SK-N-SH (cell line): Measurements from ENCODE around the gene RASGRP4. TPM values are rescaled to one million over a fixed set of nuclear protein-coding genes. Genes with fewer than 3 reads are reported as not detected.

Experiments
- CTCF ChIA-PET: fragments of 300-600, 350-600 bp; formaldehyde crosslinking; extraction: SDS; loops from one replicate; lab custom pipeline; 2021; lab: Yijun Ruan, JAX
- POLR2A ChIA-PET: fragments of 350-600 bp; sonication (Branson Sonifier 250); formaldehyde crosslinking; extraction: SDS; loops from one replicate; lab custom pipeline; 2020; ENCODE audit warnings: antibody characterized with exemption, inconsistent platforms; lab: Yijun Ruan, JAX
- DNase-seq: peaks from one replicate; pipeline ENCODE4 v3.0.0; 2012
- H2AFZ ChIP-seq: fragments of 200-600 bp; sonication (generic); 2 replicates; pipeline ENCODE4 v1.8.1; 2016; ENCODE audit warnings: antibody characterized with exemption, mild to moderate bottlenecking, low read depth
- H3F3A ChIP-seq: fragments of 200-600 bp; sonication (generic); replicated peaks from 2 replicates; pipeline ENCODE3; 2016; ENCODE audit warnings: antibody characterized with exemption, mild to moderate bottlenecking; ENCODE audit not compliant: insufficient read depth
- H3K27ac ChIP-seq, 2 experiments: fragments of 200-500 bp in 1 of 2; fragments of 200-600 bp in 1 of 2; sonication (Bioruptor generic) in 1 of 2; sonication (generic), shearing (Covaris generic) in 1 of 2; 2 replicates each; pipeline versions ENCODE4 v1.5.1 to v1.6.1; 2014 to 2016; ENCODE audit warnings: low read depth in 2 of 2, inconsistent platforms in 1 of 2, low read length in 1 of 2, mild to moderate bottlenecking in 1 of 2, mixed read lengths in 1 of 2
- H3K27me3 ChIP-seq: fragments of 200-600 bp; sonication (generic), shearing (Covaris generic); 2 replicates; pipeline ENCODE4 v1.6.1; 2016; ENCODE audit warnings: mixed run types; ENCODE audit not compliant: insufficient read depth
- H3K36me3 ChIP-seq, 2 experiments: fragments of 200-500 bp in 1 of 2; fragments of 200-600 bp in 1 of 2; sonication (Bioruptor generic) in 1 of 2; sonication (generic) in 1 of 2; replicated peaks in 1 of 2; 2 replicates each; pipeline versions ENCODE3 to v1.5.1; 2014 to 2016; ENCODE audit warnings: low read length in 1 of 2, mild to moderate bottlenecking in 1 of 2; ENCODE audit not compliant: insufficient read depth in 2 of 2, control insufficient read depth in 1 of 2
- H3K4me1 ChIP-seq, 2 experiments: fragments of 200-500 bp in 1 of 2; fragments of 200-600 bp in 1 of 2; sonication (Bioruptor generic) in 1 of 2; sonication (generic), shearing (Covaris generic) in 1 of 2; 2 replicates each; pipeline versions ENCODE4 v1.5.1 to v1.6.1; 2014 to 2016; ENCODE audit warnings: low read depth in 1 of 2, low read length in 1 of 2, mixed run types in 1 of 2; ENCODE audit not compliant: insufficient read depth in 2 of 2, control insufficient read depth in 1 of 2
- H3K4me2 ChIP-seq: fragments of 200-600 bp; sonication (generic), shearing (Covaris generic); 2 replicates; pipeline ENCODE4 v1.6.1; 2017; ENCODE audit warnings: mixed run types
- H3K4me3 ChIP-seq, 2 experiments: fragments of 200-500 bp in 1 of 2; fragments of 200-600 bp in 1 of 2; sonication (Bioruptor generic) in 1 of 2; sonication (generic), shearing (Covaris generic) in 1 of 2; 2 replicates each; pipeline versions ENCODE4 v1.5.1 to v1.8.1; 2014 to 2016; ENCODE audit warnings: low read depth in 2 of 2, inconsistent platforms in 1 of 2, low read length in 1 of 2, mild to moderate bottlenecking in 1 of 2, mixed read lengths in 1 of 2, moderate library complexity in 1 of 2
- H3K79me2 ChIP-seq: fragments of 200-600 bp; sonication (generic); 2 replicates; pipeline ENCODE4 v1.8.1; 2017; ENCODE audit warnings: mild to moderate bottlenecking; ENCODE audit not compliant: insufficient read depth
- H3K9ac ChIP-seq: fragments of 200-600 bp; sonication (generic); 2 replicates; pipeline ENCODE4 v1.6.1; 2017; ENCODE audit warnings: mixed run types
- H3K9me2 ChIP-seq: fragments of 200-600 bp; sonication (generic); 2 replicates; pipeline ENCODE4 v1.6.1; 2017; ENCODE audit warnings: mixed run types
- H3K9me3 ChIP-seq: fragments of 200-600 bp; sonication (generic); 2 replicates; pipeline ENCODE4 v1.6.1; 2017; ENCODE audit warnings: mixed run types, mild to moderate bottlenecking, moderate library complexity
- H4K20me1 ChIP-seq: fragments of 200-600 bp; sonication (generic); 2 replicates; pipeline ENCODE4 v1.6.1; 2017; ENCODE audit warnings: mild to moderate bottlenecking, mixed run types; ENCODE audit not compliant: insufficient read depth
- ELF1 ChIP-seq: IDR thresholded peaks from 2 replicates; pipeline ENCODE4 v1.4.0; 2012
- EP300 ChIP-seq, 2 experiments: IDR thresholded peaks; 2 replicates each; pipeline versions ENCODE4 v1.4.0 to v1.6.1; 2012; ENCODE audit warnings: borderline replicate concordance in 1 of 2, low read depth in 1 of 2, low read length in 1 of 2
- EZH2phosphoT487 ChIP-seq: fragments of 200-600 bp; sonication (generic); IDR thresholded peaks from 2 replicates; pipeline ENCODE4 v1.6.1; 2017; ENCODE audit warnings: low read depth, mixed run types, mild to moderate bottlenecking, antibody characterized with exemption, moderate library complexity, borderline replicate concordance
- FOSL2 ChIP-seq: IDR thresholded peaks from 2 replicates; pipeline ENCODE4 v1.4.0; 2012; ENCODE audit warnings: low read depth, mild to moderate bottlenecking, moderate library complexity, borderline replicate concordance
- FOXM1 ChIP-seq: IDR thresholded peaks from 2 replicates; pipeline ENCODE4 v1.4.0; 2012; ENCODE audit warnings: low read depth, mild to moderate bottlenecking
- GABPA ChIP-seq: IDR thresholded peaks from 2 replicates; pipeline ENCODE4 v1.4.0; 2012; ENCODE audit warnings: low read depth, mild to moderate bottlenecking
- GATA2 ChIP-seq: sonication (generic); formaldehyde crosslinking; IDR thresholded peaks from 2 replicates; pipeline ENCODE4 v1.5.0; 2020; ENCODE audit warnings: mild to moderate bottlenecking, missing genetic modification reagents
- MXI1 ChIP-seq: IDR thresholded peaks from 2 replicates; pipeline ENCODE4 v1.6.1; 2012; ENCODE audit warnings: mild to moderate bottlenecking, low read depth, low read length, improper control_type of control experiment
- NFIC ChIP-seq: IDR thresholded peaks from 2 replicates; pipeline ENCODE4 v1.4.0; 2012; ENCODE audit warnings: borderline replicate concordance
- RCOR1 ChIP-seq: fragments of 150-350 bp; IDR thresholded peaks from 2 replicates; pipeline ENCODE4 v1.6.1; 2017; ENCODE audit warnings: antibody characterized with exemption, low read length
- RXRA ChIP-seq: IDR thresholded peaks from 2 replicates; pipeline ENCODE4 v1.4.0; 2012; ENCODE audit warnings: low read depth, mild to moderate bottlenecking, borderline replicate concordance
- SIN3A ChIP-seq: IDR thresholded peaks from 2 replicates; pipeline ENCODE4 v1.6.1; 2012; ENCODE audit warnings: low read depth, mild to moderate bottlenecking, low read length, moderate library complexity, borderline replicate concordance
- TAF1 ChIP-seq: IDR thresholded peaks from 2 replicates; pipeline ENCODE4 v1.6.1; 2012; ENCODE audit warnings: low read depth, mild to moderate bottlenecking, low read length, moderate library complexity, borderline replicate concordance
- TCF12 ChIP-seq: IDR thresholded peaks from 2 replicates; pipeline ENCODE4 v1.4.0; 2012
- WGBS: methylation state at CpG from one replicate; pipeline ENCODE4 v1.1.6; 2017; ENCODE audit warnings: low lambda C conversion rate; 5-methylcytosine and 5-hydroxymethylcytosine counted together
- polyA plus RNA-seq, 3 experiments: library from polyadenylated mRNA; depleted of rRNA; stranded (reverse); fragments of >200 nt; gene quantifications; 2 replicates each; pipeline ENCODE4 v1.2.3, GENCODE V29; 2012
- TF ChIP-seq, protein P1 (sequence below): fragments of 200-600 bp; sonication (generic); IDR thresholded peaks from 2 replicates; pipeline ENCODE4 v1.6.1; 2017; ENCODE audit warnings: antibody characterized with exemption, mild to moderate bottlenecking, moderate library complexity
- TF ChIP-seq, protein P2 (sequence below): IDR thresholded peaks from 2 replicates; pipeline ENCODE4; 2012
- TF ChIP-seq, protein P3 (sequence below): IDR thresholded peaks from 2 replicates; pipeline ENCODE4 v1.4.0; 2012; ENCODE audit warnings: low read depth, borderline replicate concordance
- TF ChIP-seq, protein P4 (sequence below): IDR thresholded peaks from 2 replicates; pipeline ENCODE4 v1.4.0; 2012; ENCODE audit warnings: low read depth, borderline replicate concordance
- TF ChIP-seq, protein P5 (sequence below): IDR thresholded peaks from 2 replicates; pipeline ENCODE4 v1.6.1; 2012; ENCODE audit warnings: mild to moderate bottlenecking, low read depth, low read length, moderate library complexity
- TF ChIP-seq, protein P6 (sequence below): fragments of 150-350 bp; IDR thresholded peaks from 2 replicates; pipeline ENCODE4 v1.6.1; 2017; ENCODE audit warnings: antibody characterized with exemption, low read length, low read depth, borderline replicate concordance

The RASGRP4 gene
- polyA plus RNA-seq, 1 of the 3 experiments (the other 2 are of a cell fraction), result not detected

DNA sequence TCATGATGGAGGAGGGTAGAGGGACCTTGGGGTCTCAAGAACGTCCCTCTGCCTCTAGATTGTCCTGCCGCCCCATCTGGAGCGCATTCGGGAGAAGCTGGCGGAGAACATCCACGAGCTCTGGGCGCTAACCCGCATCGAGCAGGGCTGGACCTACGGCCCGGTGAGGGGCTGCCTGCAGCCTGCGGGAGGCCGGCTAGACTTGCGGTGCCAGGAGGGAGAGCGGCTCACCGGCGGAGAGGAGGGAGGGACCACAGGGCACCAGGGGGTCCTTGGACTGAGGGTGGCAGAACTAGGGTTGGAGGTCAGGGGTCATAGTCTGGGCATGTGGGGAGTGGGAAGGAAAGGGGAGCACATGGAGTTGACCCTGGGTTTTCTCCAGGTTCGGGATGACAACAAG lies 37.3 kb upstream of the RASGRP4 start:
- Histone ChIP-seq H3K27me3 (no peaks in the 10 kb centered on the region; the same call in 1 of the 2 replicates), H3K4me2 (no peak overlapping the region), H3K9me2 (no peaks in the 10 kb centered on the region)
- DNase-seq, result no peak
- TF ChIP-seq FOSL2 (no peak), RCOR1 (no peak), MXI1 (no peak), RXRA (no peak), GATA2 (CRISPR knock-in tag) (no peak), NFIC (no peak), TAF1 (no peak), TCF12 (no peak), EZH2phosphoT487 (no peak), ELF1 (no peak), SIN3A (no peak), GABPA (no peak), EP300 (IDR thresholded peaks at IDR 0.05; ENCODE audit: borderline replicate concordance in 1 of 2, low read depth in 1 of 2, low read length in 1 of 2) (no peak), FOXM1 (no peak)
- TF ChIP-seq, protein P1, sequence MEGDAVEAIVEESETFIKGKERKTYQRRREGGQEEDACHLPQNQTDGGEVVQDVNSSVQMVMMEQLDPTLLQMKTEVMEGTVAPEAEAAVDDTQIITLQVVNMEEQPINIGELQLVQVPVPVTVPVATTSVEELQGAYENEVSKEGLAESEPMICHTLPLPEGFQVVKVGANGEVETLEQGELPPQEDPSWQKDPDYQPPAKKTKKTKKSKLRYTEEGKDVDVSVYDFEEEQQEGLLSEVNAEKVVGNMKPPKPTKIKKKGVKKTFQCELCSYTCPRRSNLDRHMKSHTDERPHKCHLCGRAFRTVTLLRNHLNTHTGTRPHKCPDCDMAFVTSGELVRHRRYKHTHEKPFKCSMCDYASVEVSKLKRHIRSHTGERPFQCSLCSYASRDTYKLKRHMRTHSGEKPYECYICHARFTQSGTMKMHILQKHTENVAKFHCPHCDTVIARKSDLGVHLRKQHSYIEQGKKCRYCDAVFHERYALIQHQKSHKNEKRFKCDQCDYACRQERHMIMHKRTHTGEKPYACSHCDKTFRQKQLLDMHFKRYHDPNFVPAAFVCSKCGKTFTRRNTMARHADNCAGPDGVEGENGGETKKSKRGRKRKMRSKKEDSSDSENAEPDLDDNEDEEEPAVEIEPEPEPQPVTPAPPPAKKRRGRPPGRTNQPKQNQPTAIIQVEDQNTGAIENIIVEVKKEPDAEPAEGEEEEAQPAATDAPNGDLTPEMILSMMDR, result no peak
- TF ChIP-seq, protein P2, sequence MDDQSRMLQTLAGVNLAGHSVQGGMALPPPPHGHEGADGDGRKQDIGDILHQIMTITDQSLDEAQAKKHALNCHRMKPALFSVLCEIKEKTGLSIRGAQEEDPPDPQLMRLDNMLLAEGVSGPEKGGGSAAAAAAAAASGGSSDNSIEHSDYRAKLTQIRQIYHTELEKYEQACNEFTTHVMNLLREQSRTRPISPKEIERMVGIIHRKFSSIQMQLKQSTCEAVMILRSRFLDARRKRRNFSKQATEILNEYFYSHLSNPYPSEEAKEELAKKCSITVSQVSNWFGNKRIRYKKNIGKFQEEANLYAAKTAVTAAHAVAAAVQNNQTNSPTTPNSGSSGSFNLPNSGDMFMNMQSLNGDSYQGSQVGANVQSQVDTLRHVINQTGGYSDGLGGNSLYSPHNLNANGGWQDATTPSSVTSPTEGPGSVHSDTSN, result no peak
- TF ChIP-seq, protein P3, sequence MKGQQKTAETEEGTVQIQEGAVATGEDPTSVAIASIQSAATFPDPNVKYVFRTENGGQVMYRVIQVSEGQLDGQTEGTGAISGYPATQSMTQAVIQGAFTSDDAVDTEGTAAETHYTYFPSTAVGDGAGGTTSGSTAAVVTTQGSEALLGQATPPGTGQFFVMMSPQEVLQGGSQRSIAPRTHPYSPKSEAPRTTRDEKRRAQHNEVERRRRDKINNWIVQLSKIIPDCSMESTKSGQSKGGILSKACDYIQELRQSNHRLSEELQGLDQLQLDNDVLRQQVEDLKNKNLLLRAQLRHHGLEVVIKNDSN, result no peak
- TF ChIP-seq, protein P4, sequence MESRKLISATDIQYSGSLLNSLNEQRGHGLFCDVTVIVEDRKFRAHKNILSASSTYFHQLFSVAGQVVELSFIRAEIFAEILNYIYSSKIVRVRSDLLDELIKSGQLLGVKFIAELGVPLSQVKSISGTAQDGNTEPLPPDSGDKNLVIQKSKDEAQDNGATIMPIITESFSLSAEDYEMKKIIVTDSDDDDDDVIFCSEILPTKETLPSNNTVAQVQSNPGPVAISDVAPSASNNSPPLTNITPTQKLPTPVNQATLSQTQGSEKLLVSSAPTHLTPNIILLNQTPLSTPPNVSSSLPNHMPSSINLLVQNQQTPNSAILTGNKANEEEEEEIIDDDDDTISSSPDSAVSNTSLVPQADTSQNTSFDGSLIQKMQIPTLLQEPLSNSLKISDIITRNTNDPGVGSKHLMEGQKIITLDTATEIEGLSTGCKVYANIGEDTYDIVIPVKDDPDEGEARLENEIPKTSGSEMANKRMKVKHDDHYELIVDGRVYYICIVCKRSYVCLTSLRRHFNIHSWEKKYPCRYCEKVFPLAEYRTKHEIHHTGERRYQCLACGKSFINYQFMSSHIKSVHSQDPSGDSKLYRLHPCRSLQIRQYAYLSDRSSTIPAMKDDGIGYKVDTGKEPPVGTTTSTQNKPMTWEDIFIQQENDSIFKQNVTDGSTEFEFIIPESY, result no peak
- TF ChIP-seq, protein P5, sequence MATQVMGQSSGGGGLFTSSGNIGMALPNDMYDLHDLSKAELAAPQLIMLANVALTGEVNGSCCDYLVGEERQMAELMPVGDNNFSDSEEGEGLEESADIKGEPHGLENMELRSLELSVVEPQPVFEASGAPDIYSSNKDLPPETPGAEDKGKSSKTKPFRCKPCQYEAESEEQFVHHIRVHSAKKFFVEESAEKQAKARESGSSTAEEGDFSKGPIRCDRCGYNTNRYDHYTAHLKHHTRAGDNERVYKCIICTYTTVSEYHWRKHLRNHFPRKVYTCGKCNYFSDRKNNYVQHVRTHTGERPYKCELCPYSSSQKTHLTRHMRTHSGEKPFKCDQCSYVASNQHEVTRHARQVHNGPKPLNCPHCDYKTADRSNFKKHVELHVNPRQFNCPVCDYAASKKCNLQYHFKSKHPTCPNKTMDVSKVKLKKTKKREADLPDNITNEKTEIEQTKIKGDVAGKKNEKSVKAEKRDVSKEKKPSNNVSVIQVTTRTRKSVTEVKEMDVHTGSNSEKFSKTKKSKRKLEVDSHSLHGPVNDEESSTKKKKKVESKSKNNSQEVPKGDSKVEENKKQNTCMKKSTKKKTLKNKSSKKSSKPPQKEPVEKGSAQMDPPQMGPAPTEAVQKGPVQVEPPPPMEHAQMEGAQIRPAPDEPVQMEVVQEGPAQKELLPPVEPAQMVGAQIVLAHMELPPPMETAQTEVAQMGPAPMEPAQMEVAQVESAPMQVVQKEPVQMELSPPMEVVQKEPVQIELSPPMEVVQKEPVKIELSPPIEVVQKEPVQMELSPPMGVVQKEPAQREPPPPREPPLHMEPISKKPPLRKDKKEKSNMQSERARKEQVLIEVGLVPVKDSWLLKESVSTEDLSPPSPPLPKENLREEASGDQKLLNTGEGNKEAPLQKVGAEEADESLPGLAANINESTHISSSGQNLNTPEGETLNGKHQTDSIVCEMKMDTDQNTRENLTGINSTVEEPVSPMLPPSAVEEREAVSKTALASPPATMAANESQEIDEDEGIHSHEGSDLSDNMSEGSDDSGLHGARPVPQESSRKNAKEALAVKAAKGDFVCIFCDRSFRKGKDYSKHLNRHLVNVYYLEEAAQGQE, result no peak
- TF ChIP-seq, protein P6, sequence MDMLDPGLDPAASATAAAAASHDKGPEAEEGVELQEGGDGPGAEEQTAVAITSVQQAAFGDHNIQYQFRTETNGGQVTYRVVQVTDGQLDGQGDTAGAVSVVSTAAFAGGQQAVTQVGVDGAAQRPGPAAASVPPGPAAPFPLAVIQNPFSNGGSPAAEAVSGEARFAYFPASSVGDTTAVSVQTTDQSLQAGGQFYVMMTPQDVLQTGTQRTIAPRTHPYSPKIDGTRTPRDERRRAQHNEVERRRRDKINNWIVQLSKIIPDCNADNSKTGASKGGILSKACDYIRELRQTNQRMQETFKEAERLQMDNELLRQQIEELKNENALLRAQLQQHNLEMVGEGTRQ, result no peak
- TF ChIP-seq, all 33 proteins: peak for 0
- Histone ChIP-seq H3F3A (no peaks in the 10 kb centered on the region), H3K9me3 (no peaks in the 10 kb centered on the region), H3K36me3 (no peaks in the 10 kb centered on the region), H3K4me3 (no peak overlapping the region), H3K4me1 (no peaks in the 10 kb centered on the region), H4K20me1 (no peaks in the 10 kb centered on the region), H3K27ac (no peak overlapping the region), H3K9ac (no peak overlapping the region), H2AFZ (no peak overlapping the region), H3K79me2 (no peaks in the 10 kb centered on the region)
- ChIA-PET POLR2A (no interaction called here), CTCF (interaction anchor here (1.3 kb wide), 1 partner anchor 61 kb away, joined by 3 read pairs; the partner anchor contains the start of gene FAM98C)
- 77% methylated on average over 6 of the region's 18 CpGs for WGBS
